GM12878 (cell line): ENCODE measurements around the gene TMEM181. TPM values are rescaled to one million over a fixed set of nuclear protein-coding genes. Genes with fewer than 3 reads are reported as not detected.

ENCODE experiments used
- ATAC-seq: fragments of 200-7000 bp; cut with Tn5 transposase; 3 replicates; pipeline ENCODE4 v1.9.1; 2020; ENCODE audit warnings: mild to moderate bottlenecking, moderate library complexity
- BruUV-seq: library from RNA; stranded (reverse); fragments of 400-500 nt; replicated peaks from 2 replicates; lab custom pipeline; 2021; lab: Mats Ljungman, UMichigan
- CTCF ChIA-PET: fragments of 300-600 bp; sonication (Branson Sonifier 250); formaldehyde crosslinking; extraction: SDS; loops from one replicate; lab custom pipeline; 2021; ENCODE audit warnings: inconsistent platforms; lab: Yijun Ruan, JAX
- POLR2A ChIA-PET: fragments of 350-600 bp; formaldehyde crosslinking; extraction: SDS; loops from one replicate; lab custom pipeline; 2021; ENCODE audit warnings: inconsistent platforms; lab: Charles Lee
- RAD21 ChIA-PET: fragments of 300-600 bp; sonication (Branson Sonifier 250); formaldehyde crosslinking; loops from one replicate; lab custom pipeline; 2023; ENCODE audit warnings: antibody characterized with exemption; ENCODE audit not compliant: unreplicated experiment; lab: Charles Lee
- SMC1A ChIA-PET: fragments of 300-600 bp; sonication (Branson Sonifier 250); formaldehyde crosslinking; loops from one replicate; lab custom pipeline; 2023; ENCODE audit not compliant: unreplicated experiment, uncharacterized antibody; lab: Charles Lee
- DNase-seq: peaks from one replicate; pipeline ENCODE4 v3.0.0-alpha.2; 2011; ENCODE audit warnings: low read depth, low spot score
- FAIRE-seq: peaks from 3 replicates; lab custom pipeline; 2011; peaks lifted over from hg19 to GRCh38; lab: Jason Lieb, UNC
- H2AFZ ChIP-seq: 2 replicates; pipeline ENCODE4 v1.6.0; 2011; ENCODE audit warnings: low read depth, low read length, control low read depth; ENCODE audit not compliant: control insufficient read depth
- H3K27ac ChIP-seq: 2 replicates; pipeline ENCODE4 v1.5.1; 2011; ENCODE audit warnings: control low read depth; ENCODE audit not compliant: control insufficient read depth, insufficient read depth
- H3K27me3 ChIP-seq, 2 experiments: replicated peaks in 1 of 2; 2 replicates each; pipeline versions ENCODE4 v1.6.0 to v1.6.1; 2011; ENCODE audit warnings: low read length in 1 of 2; ENCODE audit not compliant: control insufficient read depth in 2 of 2, insufficient read depth in 2 of 2
- H3K36me3 ChIP-seq, 2 experiments: 2 replicates each; pipeline ENCODE4 v1.5.1; 2011; ENCODE audit warnings: low read length in 1 of 2; ENCODE audit not compliant: control insufficient read depth in 2 of 2, insufficient read depth in 2 of 2
- H3K4me1 ChIP-seq: 2 replicates; pipeline ENCODE4 v1.6.1; 2011; ENCODE audit warnings: mild to moderate bottlenecking, low read length, moderate library complexity, mixed read lengths; ENCODE audit not compliant: control insufficient read depth, insufficient read depth
- H3K4me2 ChIP-seq: 2 replicates; pipeline ENCODE4 v1.6.0; 2011; ENCODE audit warnings: control low read depth; ENCODE audit not compliant: control insufficient read depth, insufficient read depth
- H3K4me3 ChIP-seq: fragments of 200-600 bp; sonication (generic); 2 replicates; pipeline ENCODE4 v1.5.1; 2016
- H3K79me2 ChIP-seq: 2 replicates; pipeline ENCODE4 v1.6.0; 2011; ENCODE audit warnings: low read length; ENCODE audit not compliant: control insufficient read depth, insufficient read depth
- H3K9ac ChIP-seq: 2 replicates; pipeline ENCODE4 v1.8.0; 2011; ENCODE audit warnings: low read length, control low read depth, mixed read lengths; ENCODE audit not compliant: control insufficient read depth, insufficient read depth
- H3K9me3 ChIP-seq: replicated peaks from 3 replicates; pipeline ENCODE4 v1.5.1; 2011; ENCODE audit warnings: mild to moderate bottlenecking, low read length; ENCODE audit not compliant: control insufficient read depth, insufficient read depth
- H4K20me1 ChIP-seq: 2 replicates; pipeline ENCODE4 v1.6.0; 2011; ENCODE audit not compliant: control insufficient read depth, insufficient read depth
- CEBPB ChIP-seq, 2 experiments: fragments of 150-350 bp in 1 of 2; IDR thresholded peaks; 2 replicates each; pipeline ENCODE4 v1.6.1; 2012 to 2014; ENCODE audit warnings: low read depth in 2 of 2, low read length in 2 of 2, borderline replicate concordance in 1 of 2, inconsistent platforms in 1 of 2
- DPF2 ChIP-seq: fragments of 450-650 bp; IDR thresholded peaks from 2 replicates; pipeline ENCODE4 v1.6.1; 2017; ENCODE audit warnings: mild to moderate bottlenecking
- IRF4 ChIP-seq: IDR thresholded peaks from 2 replicates; pipeline ENCODE4 v1.6.1; 2011; ENCODE audit warnings: low read depth, low read length
- NFIC ChIP-seq: IDR thresholded peaks from 2 replicates; pipeline ENCODE4 v1.6.1; 2012; ENCODE audit warnings: low read depth, mild to moderate bottlenecking, inconsistent platforms, low read length, moderate library complexity
- NR2C2 ChIP-seq: IDR thresholded peaks from 2 replicates; pipeline ENCODE4 v1.6.1; 2011; ENCODE audit warnings: borderline replicate concordance, low read depth; ENCODE audit not compliant: control insufficient read depth, insufficient read length
- POU2F2 ChIP-seq: IDR thresholded peaks from 3 replicates; pipeline ENCODE4 v1.6.1; 2011; ENCODE audit warnings: low read depth, mild to moderate bottlenecking, low read length, borderline replicate concordance
- RB1 ChIP-seq: fragments of 450-650 bp; formaldehyde crosslinking; IDR thresholded peaks from 2 replicates; pipeline ENCODE4 v1.6.1; 2017; ENCODE audit warnings: mild to moderate bottlenecking, borderline replicate concordance
- RBBP5 ChIP-seq: fragments of 200-600 bp; sonication (generic); conservative IDR thresholded peaks from 2 replicates; pipeline ENCODE4 v1.6.1; 2016
- RFX5 ChIP-seq: IDR thresholded peaks from 2 replicates; pipeline ENCODE4 v1.6.1; 2011; ENCODE audit warnings: low read depth, low read length, improper control_type of control experiment
- SREBF1 ChIP-seq: IDR thresholded peaks from 2 replicates; pipeline ENCODE4 v1.6.1; 2012; ENCODE audit warnings: mild to moderate bottlenecking, low read length
- ZNF24 ChIP-seq: fragments of 450-650 bp; IDR thresholded peaks from 2 replicates; pipeline ENCODE4 v1.6.1; 2017; ENCODE audit warnings: antibody characterized with exemption, mild to moderate bottlenecking
- WGBS: methylation state at CpG from one replicate; pipeline ENCODE4 v1.1.6; 2016; ENCODE audit warnings: low lambda C conversion rate; ENCODE audit not compliant: insufficient replicate concordance, insufficient coverage; ENCODE audit errors: missing lambda C conversion rate; 5-methylcytosine and 5-hydroxymethylcytosine counted together
- in situ Hi-C: fragments of 300-500 bp; cut with MboI; formaldehyde crosslinking; loops from 9 replicates; pipeline ENCODE4 v1.14.3; 2018; ENCODE audit warnings: mixed read lengths
- intact Hi-C: fragments of 100-400 bp; cut with micrococcal nuclease; formaldehyde crosslinking; loops from one replicate; pipeline ENCODE4 v1.14.2; 2022; ENCODE audit not compliant: unreplicated experiment
- polyA plus RNA-seq, 11 experiments: library from polyadenylated mRNA; depleted of rRNA in 4 of 11; unstranded in 6 of 11; stranded (reverse) in 5 of 11; fragments of >200 nt; fragmentation: Nextera tagmentation in 4 of 11; fragmentation: Illumina TruSeq in 1 of 11; extraction: Ambion mirVana in 4 of 11; extraction: Trizol in 1 of 11; gene quantifications; 1 replicate in 1 of 11; 2 replicates in 10 of 11; pipeline versions ENCODE4 v1.2.1 to v1.2.3, GENCODE V29; 2011 to 2016; ENCODE audit warnings: inconsistent platforms in 2 of 11, missing spikeins in 2 of 11, low read depth in 1 of 11
- total RNA-seq, 4 experiments: library from RNA; depleted of rRNA in 3 of 4; stranded (reverse); fragments of >200 nt in 3 of 4; fragmentation: Illumina TruSeq in 1 of 4; extraction: Trizol in 1 of 4; gene quantifications; 2 replicates each; pipeline versions ENCODE4 v1.2.1 to v1.2.3, GENCODE V29; 2013 to 2021
- TF ChIP-seq, protein P1 (sequence below): fragments of 450-650 bp; IDR thresholded peaks from 2 replicates; pipeline ENCODE4 v1.6.1; 2017; ENCODE audit warnings: borderline replicate concordance
- TF ChIP-seq, protein P2 (sequence below), 3 experiments: IDR thresholded peaks in 2 of 3; conservative IDR thresholded peaks in 1 of 3; 2 replicates each; pipeline ENCODE4 v1.5.1; 2011; ENCODE audit warnings: low read depth in 3 of 3, low read length in 3 of 3, mild to moderate bottlenecking in 3 of 3, control low read depth in 2 of 3, moderate library complexity in 2 of 3, inconsistent platforms in 1 of 3, mixed read lengths in 1 of 3; ENCODE audit not compliant: control insufficient read depth in 2 of 3, insufficient read depth in 1 of 3; ENCODE audit errors: extremely low read depth in 1 of 3
- TF ChIP-seq, protein P3 (sequence below): IDR thresholded peaks from 2 replicates; pipeline ENCODE4 v1.6.1; 2012; ENCODE audit warnings: improper control_type of control experiment, low read depth, low read length; ENCODE audit not compliant: insufficient replicate concordance

TMEM181 gene
- total and polyA plus RNA-seq, 10 of the 15 experiments (the other 5 are each of a cell fraction or from before 2014, with no cell fraction given) = 1.5 to 7.9 (median 5.2) TPM

DNA sequence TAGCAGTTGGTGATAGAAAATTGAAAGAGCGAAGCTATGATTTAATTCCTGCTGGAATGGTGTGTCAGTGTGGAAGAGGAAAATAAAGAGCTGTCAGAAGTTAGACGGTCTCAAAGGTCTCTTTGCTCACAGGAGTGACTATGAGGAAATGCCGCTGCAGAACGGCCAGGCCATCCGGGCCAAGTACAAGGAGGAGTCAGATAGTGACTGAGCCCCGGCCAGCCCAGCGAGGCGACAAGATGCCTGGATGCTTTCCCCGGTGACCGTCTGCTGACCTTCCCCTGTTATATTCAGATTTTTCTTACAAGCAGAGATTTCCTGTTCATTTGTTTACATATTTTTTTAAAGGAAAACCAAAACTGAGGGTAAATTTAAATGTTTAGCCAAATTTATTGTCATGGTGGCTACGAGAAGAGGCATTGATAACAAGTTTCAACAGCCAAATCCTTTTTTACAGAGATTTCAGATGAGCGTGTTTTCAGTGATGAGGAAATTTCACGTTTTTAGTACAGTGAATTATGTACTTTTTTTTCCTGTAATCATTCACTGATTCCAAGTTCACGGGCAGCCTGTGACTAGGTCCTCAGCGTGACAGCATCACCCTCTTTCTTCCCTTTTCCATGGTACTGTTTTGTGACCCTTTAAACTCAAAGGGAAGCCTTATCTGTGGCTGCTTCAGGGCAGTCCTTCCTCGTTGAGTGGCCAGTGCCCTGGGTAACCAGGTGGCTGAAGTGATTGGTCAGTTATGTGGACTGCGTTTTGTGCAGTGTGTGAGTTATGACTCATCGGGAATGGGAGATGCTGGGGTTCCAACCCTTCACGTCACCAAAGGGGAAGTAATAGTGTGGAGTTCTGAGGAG lies 72.0 kb downstream of the TMEM181 start:
- H3K27me3 ChIP-seq = no peaks in the 10 kb centered on the region
- CTCF ChIA-PET = interaction anchor here (1.0 to 1.6 kb wide), 4 partner anchors 21 to 59 kb away, joined by 3 to 12 read pairs (median 3); no protein-coding TSS in a partner anchor
- no peak overlapping the region for H3K4me2 ChIP-seq
- RAD21 ChIA-PET = no interaction called here
- no peaks in the 10 kb centered on the region; the same call in 2 of the 3 replicates for H3K9me3 ChIP-seq
- BruUV-seq = no TSS peak
- FAIRE-seq (no peak), ATAC-seq (no peak), DNase-seq (no peak)
- H2AFZ ChIP-seq = no peak overlapping the region
- H4K20me1 ChIP-seq = no peaks in the 10 kb centered on the region
- peaks cover 14 to 18% of the 10 kb centered on the region in 2 experiments for H3K36me3 ChIP-seq
- in situ Hi-C loops (no loop called here), intact Hi-C loops (no loop called here)
- 68% methylated on average over 19 of the region's 19 CpGs for WGBS
- SMC1A ChIA-PET = interaction anchor here (1.3 to 1.9 kb wide), 2 partner anchors 21 to 60 kb away, joined by 4 to 5 read pairs; no protein-coding TSS in a partner anchor
- H3K9ac ChIP-seq = no peak overlapping the region
- H3K27ac ChIP-seq = no peak overlapping the region
- no peaks in the 10 kb centered on the region for H3K4me1 ChIP-seq
- H3K4me3 ChIP-seq = no peak overlapping the region
- H3K79me2 ChIP-seq = no peaks in the 10 kb centered on the region
- POLR2A ChIA-PET = no interaction called here
- no peak for TF ChIP-seq SREBF1
- no peak for TF ChIP-seq DPF2
- no peak for TF ChIP-seq RBBP5
- TF ChIP-seq POU2F2 = no peak
- TF ChIP-seq RFX5 = no peak
- TF ChIP-seq, protein P1, sequence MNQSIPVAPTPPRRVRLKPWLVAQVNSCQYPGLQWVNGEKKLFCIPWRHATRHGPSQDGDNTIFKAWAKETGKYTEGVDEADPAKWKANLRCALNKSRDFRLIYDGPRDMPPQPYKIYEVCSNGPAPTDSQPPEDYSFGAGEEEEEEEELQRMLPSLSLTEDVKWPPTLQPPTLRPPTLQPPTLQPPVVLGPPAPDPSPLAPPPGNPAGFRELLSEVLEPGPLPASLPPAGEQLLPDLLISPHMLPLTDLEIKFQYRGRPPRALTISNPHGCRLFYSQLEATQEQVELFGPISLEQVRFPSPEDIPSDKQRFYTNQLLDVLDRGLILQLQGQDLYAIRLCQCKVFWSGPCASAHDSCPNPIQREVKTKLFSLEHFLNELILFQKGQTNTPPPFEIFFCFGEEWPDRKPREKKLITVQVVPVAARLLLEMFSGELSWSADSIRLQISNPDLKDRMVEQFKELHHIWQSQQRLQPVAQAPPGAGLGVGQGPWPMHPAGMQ = no peak
- TF ChIP-seq CEBPB (IDR thresholded peaks at IDR 0.05; ENCODE audit: borderline replicate concordance in 1 of 2, low read depth in 2 of 2, low read length in 2 of 2) = no peak
- TF ChIP-seq, protein P2, sequence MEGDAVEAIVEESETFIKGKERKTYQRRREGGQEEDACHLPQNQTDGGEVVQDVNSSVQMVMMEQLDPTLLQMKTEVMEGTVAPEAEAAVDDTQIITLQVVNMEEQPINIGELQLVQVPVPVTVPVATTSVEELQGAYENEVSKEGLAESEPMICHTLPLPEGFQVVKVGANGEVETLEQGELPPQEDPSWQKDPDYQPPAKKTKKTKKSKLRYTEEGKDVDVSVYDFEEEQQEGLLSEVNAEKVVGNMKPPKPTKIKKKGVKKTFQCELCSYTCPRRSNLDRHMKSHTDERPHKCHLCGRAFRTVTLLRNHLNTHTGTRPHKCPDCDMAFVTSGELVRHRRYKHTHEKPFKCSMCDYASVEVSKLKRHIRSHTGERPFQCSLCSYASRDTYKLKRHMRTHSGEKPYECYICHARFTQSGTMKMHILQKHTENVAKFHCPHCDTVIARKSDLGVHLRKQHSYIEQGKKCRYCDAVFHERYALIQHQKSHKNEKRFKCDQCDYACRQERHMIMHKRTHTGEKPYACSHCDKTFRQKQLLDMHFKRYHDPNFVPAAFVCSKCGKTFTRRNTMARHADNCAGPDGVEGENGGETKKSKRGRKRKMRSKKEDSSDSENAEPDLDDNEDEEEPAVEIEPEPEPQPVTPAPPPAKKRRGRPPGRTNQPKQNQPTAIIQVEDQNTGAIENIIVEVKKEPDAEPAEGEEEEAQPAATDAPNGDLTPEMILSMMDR (IDR thresholded peaks at IDR 0.05 in 2 of 3, conservative IDR thresholded peaks at IDR 0.05 in 1 of 3; ENCODE audit: control insufficient read depth in 2 of 3, extremely low read depth in 1 of 3, insufficient read depth in 1 of 3, low read depth in 3 of 3, low read length in 3 of 3) = no peak
- TF ChIP-seq IRF4 = no peak
- TF ChIP-seq, protein P3, sequence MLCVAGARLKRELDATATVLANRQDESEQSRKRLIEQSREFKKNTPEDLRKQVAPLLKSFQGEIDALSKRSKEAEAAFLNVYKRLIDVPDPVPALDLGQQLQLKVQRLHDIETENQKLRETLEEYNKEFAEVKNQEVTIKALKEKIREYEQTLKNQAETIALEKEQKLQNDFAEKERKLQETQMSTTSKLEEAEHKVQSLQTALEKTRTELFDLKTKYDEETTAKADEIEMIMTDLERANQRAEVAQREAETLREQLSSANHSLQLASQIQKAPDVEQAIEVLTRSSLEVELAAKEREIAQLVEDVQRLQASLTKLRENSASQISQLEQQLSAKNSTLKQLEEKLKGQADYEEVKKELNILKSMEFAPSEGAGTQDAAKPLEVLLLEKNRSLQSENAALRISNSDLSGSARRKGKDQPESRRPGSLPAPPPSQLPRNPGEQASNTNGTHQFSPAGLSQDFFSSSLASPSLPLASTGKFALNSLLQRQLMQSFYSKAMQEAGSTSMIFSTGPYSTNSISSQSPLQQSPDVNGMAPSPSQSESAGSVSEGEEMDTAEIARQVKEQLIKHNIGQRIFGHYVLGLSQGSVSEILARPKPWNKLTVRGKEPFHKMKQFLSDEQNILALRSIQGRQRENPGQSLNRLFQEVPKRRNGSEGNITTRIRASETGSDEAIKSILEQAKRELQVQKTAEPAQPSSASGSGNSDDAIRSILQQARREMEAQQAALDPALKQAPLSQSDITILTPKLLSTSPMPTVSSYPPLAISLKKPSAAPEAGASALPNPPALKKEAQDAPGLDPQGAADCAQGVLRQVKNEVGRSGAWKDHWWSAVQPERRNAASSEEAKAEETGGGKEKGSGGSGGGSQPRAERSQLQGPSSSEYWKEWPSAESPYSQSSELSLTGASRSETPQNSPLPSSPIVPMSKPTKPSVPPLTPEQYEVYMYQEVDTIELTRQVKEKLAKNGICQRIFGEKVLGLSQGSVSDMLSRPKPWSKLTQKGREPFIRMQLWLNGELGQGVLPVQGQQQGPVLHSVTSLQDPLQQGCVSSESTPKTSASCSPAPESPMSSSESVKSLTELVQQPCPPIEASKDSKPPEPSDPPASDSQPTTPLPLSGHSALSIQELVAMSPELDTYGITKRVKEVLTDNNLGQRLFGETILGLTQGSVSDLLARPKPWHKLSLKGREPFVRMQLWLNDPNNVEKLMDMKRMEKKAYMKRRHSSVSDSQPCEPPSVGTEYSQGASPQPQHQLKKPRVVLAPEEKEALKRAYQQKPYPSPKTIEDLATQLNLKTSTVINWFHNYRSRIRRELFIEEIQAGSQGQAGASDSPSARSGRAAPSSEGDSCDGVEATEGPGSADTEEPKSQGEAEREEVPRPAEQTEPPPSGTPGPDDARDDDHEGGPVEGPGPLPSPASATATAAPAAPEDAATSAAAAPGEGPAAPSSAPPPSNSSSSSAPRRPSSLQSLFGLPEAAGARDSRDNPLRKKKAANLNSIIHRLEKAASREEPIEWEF = no peak
- no peak for TF ChIP-seq NR2C2
- no peak for TF ChIP-seq ZNF24
- no peak for TF ChIP-seq RB1
- TF ChIP-seq NFIC = no peak
